Upper lobe of right lung (tissue), 1 donor: ENCODE data around the gene MEA1. TPM values are rescaled to one million over a fixed set of nuclear protein-coding genes. Genes with fewer than 3 reads are reported as not detected.
A peak's percentile ranks its signal among the peaks of the same experiment; 100 is the strongest.

Experiments used
- ATAC-seq: fragments of 200-7000 bp; cut with Tn5 transposase; one replicate; pipeline ENCODE4 v1.9.1; 2020; ENCODE audit warnings: mild to moderate bottlenecking, moderate library complexity
- DNase-seq: peaks from one replicate; pipeline ENCODE4 v3.0.0-alpha.2; 2020
- H3K27ac ChIP-seq: fragments of 200-600 bp; one replicate; pipeline ENCODE4 v1.8.0; 2022
- H3K27me3 ChIP-seq: fragments of 200-600 bp; one replicate; pipeline ENCODE4 v1.8.0; 2022; ENCODE audit warnings: mild to moderate bottlenecking
- H3K36me3 ChIP-seq: fragments of 200-600 bp; one replicate; pipeline ENCODE4 v1.8.0; 2022
- H3K4me1 ChIP-seq: fragments of 200-600 bp; one replicate; pipeline ENCODE4 v1.8.0; 2022
- H3K4me3 ChIP-seq: fragments of 200-600 bp; one replicate; pipeline ENCODE4 v1.8.0; 2022; ENCODE audit warnings: mild to moderate bottlenecking
- H3K9me3 ChIP-seq: fragments of 200-600 bp; one replicate; pipeline ENCODE4 v1.8.0; 2022
- CTCF ChIP-seq: fragments of 200-600 bp; IDR thresholded peaks from one replicate; pipeline ENCODE4 v1.8.0; 2022; ENCODE audit warnings: antibody characterized with exemption
- intact Hi-C: fragments of 100-400 bp; cut with DNase I; formaldehyde crosslinking; loops from one replicate; pipeline ENCODE4 v1.11.0; 2022
- total RNA-seq: library from RNA; stranded (reverse); fragmentation: NEBNext Ultra II Directional; extraction: Animal tissue kit (Norgen Biotek cat#: 25700); gene quantifications from one replicate; pipeline ENCODE4 v1.2.1, GENCODE V29; 2021
- donor health status: DM: no; HTN: yes; CAD: no; lungs with severe emphysema.

The MEA1 gene
- total RNA-seq, 1 donor from 2014 or later = 45.5 TPM

GRCh38 chr6:43059168-43060033, 45.7 kb upstream of the MEA1 start, which contains the start of the genes KLC4 and MRPL2:
TSS of gene KLC4 (plus strand) at chr6:43059631. CDS start at chr6:43061336, 1,705 bp downstream.
TSS of gene MRPL2 (minus strand) at chr6:43059434. CDS start at chr6:43059381, 53 bp downstream.
- H3K4me3 ChIP-seq = peak within 1 kb of the TSS; percentile 77
- intact Hi-C loops = no loop called here
- peaks cover 24% of the 10 kb centered on the region for H3K4me1 ChIP-seq
- peak; percentile 95 for ATAC-seq
- no peaks in the 10 kb centered on the region for H3K27me3 ChIP-seq
- no peaks in the 10 kb centered on the region for H3K9me3 ChIP-seq
- H3K27ac ChIP-seq = peak within 1 kb of the TSS; percentile 83
- peak; percentile 98 for DNase-seq
- no peak for TF ChIP-seq CTCF
- H3K36me3 ChIP-seq = peaks cover 42% of the 10 kb centered on the region

GRCh38 chr6:43058531-43058930, 44.8 kb upstream of the MEA1 start:
- peak overlapping the region; percentile 77 for H3K4me3 ChIP-seq
- no peaks in the 10 kb centered on the region for H3K9me3 ChIP-seq
- no peak for ATAC-seq
- DNase-seq = no peak
- TF ChIP-seq CTCF = no peak
- peaks cover 36% of the 10 kb centered on the region for H3K36me3 ChIP-seq
- peak overlapping the region; percentile 83 for H3K27ac ChIP-seq
- intact Hi-C loops = no loop called here
- peaks cover 28% of the 10 kb centered on the region for H3K4me1 ChIP-seq
- H3K27me3 ChIP-seq = no peaks in the 10 kb centered on the region

- peaks cover 27% of the 10 kb centered on the region for H3K36me3 ChIP-seq
- no peak for DNase-seq
- TF ChIP-seq CTCF = no peak
- H3K4me1 ChIP-seq = peaks cover 39% of the 10 kb centered on the region
- intact Hi-C loops = no loop called here
- no peak for ATAC-seq
- no peaks in the 10 kb centered on the region for H3K9me3 ChIP-seq
- H3K27ac ChIP-seq = no peak overlapping the region
- H3K27me3 ChIP-seq = no peaks in the 10 kb centered on the region
- H3K4me3 ChIP-seq = no peak overlapping the region
Measured at GRCh38 chr6:43055966-43056365, 42.2 kb upstream of the MEA1 start.

GRCh38 chr6:43054206-43054943, 40.6 kb upstream of the MEA1 start:
- no peak for TF ChIP-seq CTCF
- Histone ChIP-seq H3K36me3 (peaks cover 36% of the 10 kb centered on the region), H3K27me3 (no peaks in the 10 kb centered on the region), H3K9me3 (no peaks in the 10 kb centered on the region), H3K4me1 (peaks cover 29% of the 10 kb centered on the region), H3K4me3 (peak overlapping the region; percentile 84), H3K27ac (peak overlapping the region; percentile 96)
- intact Hi-C loops = no loop called here
- ATAC-seq = no peak
- no peak for DNase-seq

- Histone ChIP-seq H3K4me3 (peak within 1 kb of the TSS; percentile 84), H3K27ac (peak within 1 kb of the TSS; percentile 96), H3K9me3 (no peaks in the 10 kb centered on the region), H3K4me1 (peaks cover 27% of the 10 kb centered on the region), H3K36me3 (peaks cover 41% of the 10 kb centered on the region), H3K27me3 (no peaks in the 10 kb centered on the region)
- intact Hi-C loops = no loop called here
- ATAC-seq = peak; percentile 97
- no peak for TF ChIP-seq CTCF
- peak; percentile 97 for DNase-seq
Measured at GRCh38 chr6:43053545-43054205, 39.9 kb upstream of the MEA1 start, which contains the start of gene CUL7. TSS of gene CUL7 (minus strand) at chr6:43053851. CDS start at chr6:43052788, 1,063 bp downstream.
